Esophagus muscularis mucosa (tissue), 4 donors: Measurements from ENCODE around the gene HS2ST1. TPM values are rescaled to one million over a fixed set of nuclear protein-coding genes. Genes with fewer than 3 reads are reported as not detected.
"Not testable (repeated sequence)": the region's sequence is repeated elsewhere in the genome, so short reads cannot be mapped to it uniquely, and the experiment has no call there.

Source experiments
- DNase-seq: peaks from one replicate; pipeline ENCODE4 v3.0.0-alpha.2; 2017; ENCODE audit errors: extremely low spot score
- H3K27ac ChIP-seq, 4 donors: fragments of 200-600 bp; sonication (generic); replicated peaks in 1 of 4; 1 replicate in 3 of 4; 2 replicates in 1 of 4; pipeline ENCODE4 v1.5.1; 2016 to 2019; ENCODE audit warnings: mild to moderate bottlenecking in 1 of 4
- H3K27me3 ChIP-seq, 4 donors: fragments of 200-600 bp; sonication (generic); one replicate each; pipeline versions ENCODE4 v1.5.1 to v1.6.0; 2016 to 2019
- H3K36me3 ChIP-seq, 4 donors: fragments of 200-600 bp; sonication (generic); one replicate each; pipeline ENCODE4 v1.5.1; 2016 to 2019
- H3K4me1 ChIP-seq, 4 donors: fragments of 200-600 bp; sonication (generic); one replicate each; pipeline ENCODE4 v1.5.1; 2016 to 2019
- H3K4me3 ChIP-seq, 4 donors: fragments of 200-600 bp; sonication (generic); 1 replicate in 2 of 4; 2 replicates in 2 of 4; pipeline ENCODE4 v1.5.1; 2016 to 2019; ENCODE audit warnings: mild to moderate bottlenecking in 4 of 4, moderate library complexity in 1 of 4
- H3K9me3 ChIP-seq, 4 donors: fragments of 200-600 bp; sonication (generic); 1 replicate in 3 of 4; 2 replicates in 1 of 4; pipeline ENCODE4 v1.5.1; 2016 to 2019
- CTCF ChIP-seq, 3 experiments: fragments of 200-600 bp in 2 of 3; fragments of 450-650 bp in 1 of 3; sonication (generic) in 2 of 3; IDR thresholded peaks; one replicate each; pipeline ENCODE4 v1.5.1; 2017 to 2019; ENCODE audit warnings: antibody characterized with exemption in 3 of 3, mild to moderate bottlenecking in 2 of 3, moderate library complexity in 1 of 3
- EP300 ChIP-seq: sonication (generic); formaldehyde crosslinking; IDR thresholded peaks from one replicate; pipeline ENCODE4 v1.6.1; 2017; ENCODE audit warnings: antibody characterized with exemption
- POLR2A ChIP-seq: fragments of 450-650 bp; IDR thresholded peaks from one replicate; pipeline ENCODE4 v1.6.1; 2017; ENCODE audit warnings: antibody characterized with exemption, moderate library complexity, mild to moderate bottlenecking, low read depth
- POLR2AphosphoS5 ChIP-seq, 2 donors: sonication (generic); formaldehyde crosslinking; IDR thresholded peaks; one replicate each; pipeline ENCODE4 v1.6.1; 2017; ENCODE audit warnings: antibody characterized with exemption in 2 of 2
- WGBS: methylation state at CpG from one replicate; pipeline ENCODE4 v1.1.5; 2018; 5-methylcytosine and 5-hydroxymethylcytosine counted together
- intact Hi-C: fragments of 100-400 bp; cut with DNase I; formaldehyde crosslinking; loops from one replicate; pipeline ENCODE4 v1.15.1; 2023
- total RNA-seq, 4 donors: library from RNA; depleted of rRNA; stranded (reverse); fragments of >200 nt; gene quantifications; one replicate each; pipeline versions ENCODE4 v1.1.0 to v1.2.1, GENCODE V29; 2016

The HS2ST1 gene
- total RNA-seq, 4 donors from 2014 or later = 8.5 to 11.6 (median 9.4) TPM

- WGBS = 62% methylated on average over 4 of the region's 4 CpGs
- TF ChIP-seq POLR2AphosphoS5 (IDR thresholded peaks at IDR 0.05) (no peak), POLR2A (no peak), EP300 (no peak), CTCF (IDR thresholded peaks at IDR 0.05) (no peak)
Measured at GRCh38 chr1:87017998-87018672, 103.7 kb downstream of the HS2ST1 start.

GRCh38 chr1:87023326-87023725 lies 108.9 kb downstream of the HS2ST1 start:
- DNase-seq = no peak
- Histone ChIP-seq H3K4me3 (no peak overlapping the region), H3K27ac (no peak overlapping the region), H3K36me3 (no peaks in the 10 kb centered on the region), H3K4me1 (peaks cover 2 to 4% (median 3%) of the 10 kb centered on the region in 4 donors), H3K27me3 (no peaks in the 10 kb centered on the region), H3K9me3 (no peaks in the 10 kb centered on the region)
- intact Hi-C loops = no loop called here
- 6% methylated on average over 1 of the region's 1 CpG for WGBS
- TF ChIP-seq POLR2A = no peak
- no peak for TF ChIP-seq POLR2AphosphoS5 (IDR thresholded peaks at IDR 0.05)
- no peak for TF ChIP-seq EP300
- TF ChIP-seq CTCF (IDR thresholded peaks at IDR 0.05) = no peak

More at GRCh38 chr1:87017998-87018672, 103.7 kb downstream of the HS2ST1 start:
- Histone ChIP-seq H3K9me3 (peaks cover 0 to 7% (median 3%) of the 10 kb centered on the region in 4 donors), H3K4me3 (no peak overlapping the region), H3K27me3 (no peaks in the 10 kb centered on the region), H3K36me3 (no peaks in the 10 kb centered on the region), H3K4me1 (peaks cover 5 to 9% (median 7%) of the 10 kb centered on the region in 4 donors), H3K27ac (no peak overlapping the region)
- no peak for DNase-seq
- intact Hi-C loops = no loop called here

- peak in 2 of 3 experiments; percentile 12 to 32 for TF ChIP-seq CTCF (IDR thresholded peaks at IDR 0.05)
- no peak for TF ChIP-seq EP300
- 91% methylated on average over 2 of the region's 2 CpGs for WGBS
- H3K27ac ChIP-seq = no peak overlapping the region
Measured at GRCh38 chr1:87024936-87025540, 110.6 kb downstream of the HS2ST1 start.

GRCh38 chr1:87027561-87027960 lies 113.1 kb downstream of the HS2ST1 start:
- intact Hi-C loops, H3K36me3 ChIP-seq, H3K9me3 ChIP-seq, H3K4me3 ChIP-seq, H3K27me3 ChIP-seq, H3K27ac ChIP-seq, DNase-seq, H3K4me1 ChIP-seq: not testable (repeated sequence)
- 83% methylated on average over 4 of the region's 4 CpGs for WGBS

More at GRCh38 chr1:87024936-87025540, 110.6 kb downstream of the HS2ST1 start:
- intact Hi-C loops = no loop called here
- Histone ChIP-seq H3K4me3 (no peak overlapping the region), H3K4me1 (no peaks in the 10 kb centered on the region), H3K27me3 (no peaks in the 10 kb centered on the region), H3K36me3 (no peaks in the 10 kb centered on the region), H3K9me3 (no peaks in the 10 kb centered on the region)
- no peak for DNase-seq

GRCh38 chr1:87028576-87028975 lies 114.1 kb downstream of the HS2ST1 start:
- Histone ChIP-seq H3K36me3 (no peaks in the 10 kb centered on the region), H3K9me3 (no peaks in the 10 kb centered on the region), H3K27me3 (no peaks in the 10 kb centered on the region), H3K4me1 (no peaks in the 10 kb centered on the region), H3K4me3 (no peak overlapping the region), H3K27ac (no peak overlapping the region)
- DNase-seq = no peak
- TF ChIP-seq CTCF (IDR thresholded peaks at IDR 0.05) (no peak), POLR2AphosphoS5 (IDR thresholded peaks at IDR 0.05) (no peak), POLR2A (no peak), EP300 (no peak)
- WGBS = 83% methylated on average over 2 of the region's 2 CpGs
- intact Hi-C loops = no loop called here
